ENCODE data around the gene RUNX2.

Gene RUNX2

DNA sequence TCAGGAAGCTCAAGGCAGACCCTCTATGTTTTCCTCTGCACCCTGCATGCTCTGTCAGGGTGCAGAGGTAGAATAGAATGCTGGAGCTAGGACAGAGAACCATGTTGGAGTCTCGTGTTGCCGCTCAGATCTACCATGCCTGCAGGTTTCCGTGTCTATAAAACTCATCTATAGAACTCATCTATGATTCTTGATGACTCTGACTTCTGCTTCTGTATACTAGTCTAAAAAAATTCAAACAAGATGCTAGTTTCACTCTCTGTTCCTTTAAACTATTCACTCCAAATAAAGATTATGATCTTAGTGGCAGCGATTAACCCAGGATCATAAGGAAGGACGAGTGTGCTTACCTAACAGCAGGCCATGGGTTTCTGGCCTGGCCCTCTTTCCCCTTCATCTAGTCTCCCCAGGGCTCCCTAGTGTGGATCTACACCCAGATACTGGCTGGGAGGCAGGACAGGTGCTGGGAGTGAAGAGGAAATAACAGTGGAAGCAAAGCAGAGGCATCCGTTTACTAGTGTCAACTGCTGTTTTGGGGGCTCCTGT, 212.3 kb downstream of the RUNX2 start:
- no peak for TF ChIP-seq POLR2A (IDR thresholded peaks at IDR 0.05; ENCODE audit: low read depth, low read length)
- no peak for TF ChIP-seq TAF1 (IDR thresholded peaks at IDR 0.05; ENCODE audit: borderline replicate concordance, low read depth, low read length)
- TF ChIP-seq POLR2AphosphoS5 (IDR thresholded peaks at IDR 0.05; ENCODE audit: low read depth, low read length): no peak
- FAIRE-seq: no peak
- no peak for DNase-seq (ENCODE audit: insufficient read length)

DNA sequence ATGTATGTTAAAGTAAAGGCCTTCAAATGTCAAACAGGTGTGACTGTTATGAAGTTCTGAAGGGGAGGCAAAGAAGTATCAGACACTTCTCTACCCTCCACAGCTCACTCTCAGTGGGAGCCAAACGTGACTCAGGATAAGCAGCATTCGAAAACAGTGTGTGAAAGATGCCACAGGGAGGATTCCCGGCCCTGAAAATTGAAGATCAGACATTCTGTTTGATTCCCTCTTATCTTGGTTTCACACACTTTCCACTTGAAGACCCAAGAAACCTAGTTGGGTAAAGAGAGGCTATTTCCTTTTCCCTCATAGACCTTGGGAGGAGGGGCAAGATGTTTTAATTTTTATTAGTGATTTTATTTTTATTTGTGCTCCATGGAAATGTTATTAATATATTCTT, 213.8 kb downstream of the RUNX2 start:
- no peak for DNase-seq (ENCODE audit: insufficient read length)
- FAIRE-seq: no peak
- TF ChIP-seq POLR2A (IDR thresholded peaks at IDR 0.05; ENCODE audit: low read depth, low read length): no peak
- TF ChIP-seq TAF1 (IDR thresholded peaks at IDR 0.05; ENCODE audit: borderline replicate concordance, low read depth, low read length): no peak
- TF ChIP-seq POLR2AphosphoS5 (IDR thresholded peaks at IDR 0.05; ENCODE audit: low read depth, low read length): no peak

DNA sequence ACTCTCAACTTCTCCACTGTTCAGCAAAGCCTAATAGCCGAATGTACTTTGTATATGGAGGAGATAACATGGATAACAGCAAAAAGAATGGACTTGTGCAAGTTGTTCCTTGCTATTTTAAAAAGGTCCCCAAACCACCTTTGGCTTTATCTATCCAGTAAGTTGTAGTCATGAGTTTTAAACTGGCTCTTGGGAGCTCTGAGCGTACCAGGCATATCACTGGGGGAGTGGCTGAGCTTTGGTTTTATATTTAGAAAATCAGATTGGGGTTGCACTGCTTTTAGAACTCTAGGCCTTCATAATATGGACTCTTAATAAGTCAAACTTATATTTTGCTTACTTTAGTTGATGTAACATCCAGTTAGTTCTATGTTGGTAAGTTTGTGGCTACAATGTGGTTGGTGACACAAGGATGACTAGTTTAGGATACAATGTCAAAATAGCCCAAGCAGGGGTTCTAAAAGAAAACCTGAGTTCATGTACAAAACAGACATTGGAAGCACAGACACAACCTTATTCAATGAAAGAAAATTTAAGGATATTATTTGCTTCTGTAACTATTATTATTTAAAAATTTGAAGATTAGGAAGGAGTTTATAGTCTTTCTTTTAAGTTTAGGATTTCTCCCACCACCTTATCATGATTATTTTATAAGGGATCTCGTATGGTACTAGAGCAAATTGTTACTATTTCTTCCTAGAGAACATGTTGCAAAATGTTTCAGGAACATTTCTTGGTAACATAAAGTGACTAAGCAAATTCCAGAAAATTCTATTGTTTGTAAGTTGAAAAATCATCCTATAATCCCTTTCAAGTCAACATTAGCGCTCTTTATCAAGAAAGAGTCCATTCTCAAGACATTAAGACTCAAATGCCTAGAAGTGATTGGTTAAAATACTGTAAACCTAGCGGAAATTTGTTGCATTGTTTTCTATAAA, 215.4 kb downstream of the RUNX2 start:
- no peak for TF ChIP-seq POLR2AphosphoS5 (IDR thresholded peaks at IDR 0.05; ENCODE audit: low read depth, low read length)
- no peak for TF ChIP-seq POLR2A (IDR thresholded peaks at IDR 0.05; ENCODE audit: low read depth, low read length)
- no peak for TF ChIP-seq TAF1 (IDR thresholded peaks at IDR 0.05; ENCODE audit: borderline replicate concordance, low read depth, low read length)
- FAIRE-seq: no peak
- no peak for DNase-seq (ENCODE audit: insufficient read length)

GRCh38 chr6:45545416-45545815, 217.3 kb downstream of the RUNX2 start:
- FAIRE-seq: no peak
- DNase-seq (ENCODE audit: insufficient read length): no peak
- TF ChIP-seq POLR2AphosphoS5 (IDR thresholded peaks at IDR 0.05; ENCODE audit: low read depth, low read length): no peak
- TF ChIP-seq POLR2A (IDR thresholded peaks at IDR 0.05; ENCODE audit: low read depth, low read length): no peak
- no peak for TF ChIP-seq TAF1 (IDR thresholded peaks at IDR 0.05; ENCODE audit: borderline replicate concordance, low read depth, low read length)

DNA sequence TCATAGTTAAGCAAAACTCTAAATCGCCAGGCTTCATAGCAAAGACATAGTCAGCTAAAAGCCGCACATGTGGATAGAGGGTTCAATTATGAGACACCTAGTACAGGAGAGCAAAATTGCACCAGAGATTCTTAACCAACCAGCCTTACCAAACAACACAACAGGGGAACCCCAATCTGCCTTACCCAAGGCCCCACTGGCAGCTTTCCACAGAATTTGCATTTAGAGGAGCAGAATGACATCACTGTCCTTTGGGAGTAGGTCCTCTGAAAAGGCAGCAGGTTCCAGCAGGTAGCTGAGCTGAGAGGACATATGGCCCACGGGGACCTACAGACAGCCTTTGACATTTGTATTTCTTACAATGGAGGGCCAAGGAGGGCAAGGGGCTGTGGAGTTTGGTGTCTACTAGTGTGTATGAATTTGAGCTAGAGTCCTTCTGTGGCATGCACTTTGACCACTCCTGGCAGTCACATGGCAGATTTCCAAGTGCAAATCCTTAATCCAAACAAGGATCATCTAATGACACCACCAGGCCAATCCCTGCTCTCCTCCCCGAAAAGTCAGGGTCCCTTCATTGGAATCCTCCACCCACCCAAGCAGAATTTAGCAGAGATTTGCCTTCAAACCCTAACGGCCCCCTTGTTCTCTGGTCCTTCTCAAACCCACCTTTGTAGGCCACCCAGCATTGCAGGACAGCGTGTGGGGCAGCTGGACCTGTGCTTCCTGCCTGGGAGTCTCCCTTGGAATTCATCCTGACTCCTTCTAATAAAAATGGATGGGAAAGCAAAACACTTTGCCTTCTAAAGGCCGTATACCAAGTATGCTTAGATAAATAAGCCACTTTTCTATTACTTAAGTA, 220.8 kb downstream of the RUNX2 start:
- DNase-seq (ENCODE audit: insufficient read length) (peak; percentile 18), FAIRE-seq (peak; percentile 84)
- TF ChIP-seq POLR2A (IDR thresholded peaks at IDR 0.05; ENCODE audit: low read depth, low read length) (no peak), POLR2AphosphoS5 (IDR thresholded peaks at IDR 0.05; ENCODE audit: low read depth, low read length) (no peak), TAF1 (IDR thresholded peaks at IDR 0.05; ENCODE audit: borderline replicate concordance, low read depth, low read length) (no peak)

DNA sequence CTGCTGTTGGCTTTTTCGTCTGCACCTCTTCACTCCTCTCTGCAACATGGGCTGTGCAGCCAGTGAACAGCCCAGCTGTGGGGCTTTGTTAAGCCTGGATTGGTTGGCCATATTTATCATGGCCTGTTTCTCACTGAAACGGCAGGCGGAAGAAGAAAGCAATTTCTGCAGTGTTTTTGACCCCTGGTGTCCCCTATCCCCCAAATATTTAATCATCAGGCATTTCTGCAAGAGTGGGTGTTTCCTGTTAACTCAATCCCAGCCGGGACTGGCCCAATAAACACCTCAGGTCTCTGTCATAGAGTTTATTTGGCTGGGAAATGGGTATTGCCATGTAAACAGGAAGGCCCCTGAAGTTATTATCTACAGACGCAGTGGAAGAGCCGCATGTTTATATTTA, 224.4 kb downstream of the RUNX2 start:
- FAIRE-seq: no peak
- no peak for DNase-seq (ENCODE audit: insufficient read length)
- TF ChIP-seq TAF1 (IDR thresholded peaks at IDR 0.05; ENCODE audit: borderline replicate concordance, low read depth, low read length): no peak
- TF ChIP-seq POLR2A (IDR thresholded peaks at IDR 0.05; ENCODE audit: low read depth, low read length): no peak
- TF ChIP-seq POLR2AphosphoS5 (IDR thresholded peaks at IDR 0.05; ENCODE audit: low read depth, low read length): no peak

DNA sequence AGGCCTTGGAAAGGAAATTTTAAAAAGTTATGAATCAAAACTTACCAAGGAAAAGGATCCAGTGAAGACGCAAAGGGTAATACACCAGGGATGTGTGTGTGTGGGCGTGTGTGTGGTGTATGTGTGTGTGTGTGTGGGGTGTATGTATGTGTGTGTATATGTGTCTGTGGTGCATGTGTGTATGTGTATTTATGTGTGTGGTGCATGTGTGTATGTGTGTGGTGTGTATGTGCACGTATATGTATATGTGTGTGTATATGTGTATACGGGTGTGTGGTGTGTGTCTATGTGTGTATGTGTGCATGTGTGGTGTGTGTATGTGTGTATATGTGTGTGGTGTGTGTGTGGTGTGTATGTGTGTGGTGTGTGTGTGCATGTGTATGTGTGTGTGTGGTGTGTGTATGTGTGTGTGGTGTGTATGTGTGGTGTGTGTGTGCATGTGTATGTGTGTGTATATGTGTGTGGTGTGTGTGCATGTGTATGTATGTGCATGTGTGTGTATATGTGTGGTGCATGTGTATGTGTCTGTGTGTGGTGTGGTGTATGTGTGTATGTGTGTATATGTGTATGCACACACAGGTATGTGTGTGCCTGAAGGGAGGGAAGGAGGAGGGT, 225.7 kb downstream of the RUNX2 start:
- no peak for DNase-seq (ENCODE audit: insufficient read length)
- TF ChIP-seq POLR2AphosphoS5 (IDR thresholded peaks at IDR 0.05; ENCODE audit: low read depth, low read length) (no peak), TAF1 (IDR thresholded peaks at IDR 0.05; ENCODE audit: borderline replicate concordance, low read depth, low read length) (no peak), POLR2A (IDR thresholded peaks at IDR 0.05; ENCODE audit: low read depth, low read length) (no peak)
- no peak for FAIRE-seq

- TF ChIP-seq TAF1 (IDR thresholded peaks at IDR 0.05; ENCODE audit: borderline replicate concordance, low read depth, low read length) (no peak), POLR2A (IDR thresholded peaks at IDR 0.05; ENCODE audit: low read depth, low read length) (no peak), POLR2AphosphoS5 (IDR thresholded peaks at IDR 0.05; ENCODE audit: low read depth, low read length) (no peak)
- FAIRE-seq: no peak
- DNase-seq (ENCODE audit: insufficient read length): no peak
Measured at GRCh38 chr6:45554591-45554990, 226.5 kb downstream of the RUNX2 start.

GRCh38 chr6:45555981-45556771, 228.0 kb downstream of the RUNX2 start:
- DNase-seq (ENCODE audit: insufficient read length) (no peak), FAIRE-seq (no peak)
- TF ChIP-seq POLR2AphosphoS5 (IDR thresholded peaks at IDR 0.05; ENCODE audit: low read depth, low read length) (no peak), TAF1 (IDR thresholded peaks at IDR 0.05; ENCODE audit: borderline replicate concordance, low read depth, low read length) (no peak), POLR2A (IDR thresholded peaks at IDR 0.05; ENCODE audit: low read depth, low read length) (no peak)

DNA sequence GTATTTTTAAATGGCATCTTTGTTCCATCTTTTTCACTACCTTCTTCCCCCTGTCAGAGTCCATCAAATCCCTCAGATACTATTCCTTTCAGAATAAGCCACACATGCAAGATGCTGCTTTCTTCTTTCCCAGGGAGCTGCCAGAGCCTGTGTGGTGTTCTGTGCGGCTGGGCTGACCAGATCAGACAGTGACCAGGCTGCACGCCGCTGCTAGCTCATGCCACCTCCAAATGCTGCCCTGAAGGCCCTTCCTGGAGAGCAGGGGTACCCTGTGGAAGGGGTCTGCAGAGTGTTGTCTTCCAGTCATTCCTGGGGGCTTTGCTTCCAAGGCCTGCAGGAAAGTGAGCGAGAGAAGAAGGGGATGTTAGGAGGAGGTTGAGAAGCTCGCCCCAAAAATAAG, 228.7 kb downstream of the RUNX2 start:
- no peak for DNase-seq (ENCODE audit: insufficient read length)
- no peak for TF ChIP-seq POLR2A (IDR thresholded peaks at IDR 0.05; ENCODE audit: low read depth, low read length)
- no peak for TF ChIP-seq POLR2AphosphoS5 (IDR thresholded peaks at IDR 0.05; ENCODE audit: low read depth, low read length)
- no peak for TF ChIP-seq TAF1 (IDR thresholded peaks at IDR 0.05; ENCODE audit: borderline replicate concordance, low read depth, low read length)
- no peak for FAIRE-seq
